ENCODE measurements around the gene IPO7.

The IPO7 gene

DNA sequence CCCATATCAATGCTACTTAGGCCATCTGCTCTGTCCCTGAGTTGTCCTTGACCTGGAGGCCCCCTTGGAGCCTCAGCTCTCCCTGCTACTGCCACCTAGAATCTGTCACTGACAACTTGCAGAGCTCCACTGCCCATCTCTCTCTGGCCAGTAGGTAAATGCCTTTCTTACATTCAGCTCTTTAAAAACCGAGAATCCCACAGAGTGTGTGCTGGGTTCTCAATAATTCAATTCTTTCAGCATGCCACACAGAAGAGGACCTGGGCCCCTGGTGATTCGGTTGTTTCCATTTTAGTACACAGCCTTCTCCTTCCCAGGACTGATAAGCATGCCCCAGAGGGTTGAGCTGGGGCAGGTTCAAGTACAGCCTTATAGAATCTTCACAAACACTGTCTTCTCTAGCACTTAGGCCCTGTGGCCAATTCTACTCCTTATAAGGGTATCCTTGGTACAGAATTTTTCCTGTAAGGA lies 22.0 kb upstream of the IPO7 start:
- DNase-seq (ENCODE audit: extremely low read depth, low read depth): no peak
- TF ChIP-seq, protein P1, sequence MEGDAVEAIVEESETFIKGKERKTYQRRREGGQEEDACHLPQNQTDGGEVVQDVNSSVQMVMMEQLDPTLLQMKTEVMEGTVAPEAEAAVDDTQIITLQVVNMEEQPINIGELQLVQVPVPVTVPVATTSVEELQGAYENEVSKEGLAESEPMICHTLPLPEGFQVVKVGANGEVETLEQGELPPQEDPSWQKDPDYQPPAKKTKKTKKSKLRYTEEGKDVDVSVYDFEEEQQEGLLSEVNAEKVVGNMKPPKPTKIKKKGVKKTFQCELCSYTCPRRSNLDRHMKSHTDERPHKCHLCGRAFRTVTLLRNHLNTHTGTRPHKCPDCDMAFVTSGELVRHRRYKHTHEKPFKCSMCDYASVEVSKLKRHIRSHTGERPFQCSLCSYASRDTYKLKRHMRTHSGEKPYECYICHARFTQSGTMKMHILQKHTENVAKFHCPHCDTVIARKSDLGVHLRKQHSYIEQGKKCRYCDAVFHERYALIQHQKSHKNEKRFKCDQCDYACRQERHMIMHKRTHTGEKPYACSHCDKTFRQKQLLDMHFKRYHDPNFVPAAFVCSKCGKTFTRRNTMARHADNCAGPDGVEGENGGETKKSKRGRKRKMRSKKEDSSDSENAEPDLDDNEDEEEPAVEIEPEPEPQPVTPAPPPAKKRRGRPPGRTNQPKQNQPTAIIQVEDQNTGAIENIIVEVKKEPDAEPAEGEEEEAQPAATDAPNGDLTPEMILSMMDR (IDR thresholded peaks at IDR 0.05; ENCODE audit: low read depth, low read length): no peak

DNA sequence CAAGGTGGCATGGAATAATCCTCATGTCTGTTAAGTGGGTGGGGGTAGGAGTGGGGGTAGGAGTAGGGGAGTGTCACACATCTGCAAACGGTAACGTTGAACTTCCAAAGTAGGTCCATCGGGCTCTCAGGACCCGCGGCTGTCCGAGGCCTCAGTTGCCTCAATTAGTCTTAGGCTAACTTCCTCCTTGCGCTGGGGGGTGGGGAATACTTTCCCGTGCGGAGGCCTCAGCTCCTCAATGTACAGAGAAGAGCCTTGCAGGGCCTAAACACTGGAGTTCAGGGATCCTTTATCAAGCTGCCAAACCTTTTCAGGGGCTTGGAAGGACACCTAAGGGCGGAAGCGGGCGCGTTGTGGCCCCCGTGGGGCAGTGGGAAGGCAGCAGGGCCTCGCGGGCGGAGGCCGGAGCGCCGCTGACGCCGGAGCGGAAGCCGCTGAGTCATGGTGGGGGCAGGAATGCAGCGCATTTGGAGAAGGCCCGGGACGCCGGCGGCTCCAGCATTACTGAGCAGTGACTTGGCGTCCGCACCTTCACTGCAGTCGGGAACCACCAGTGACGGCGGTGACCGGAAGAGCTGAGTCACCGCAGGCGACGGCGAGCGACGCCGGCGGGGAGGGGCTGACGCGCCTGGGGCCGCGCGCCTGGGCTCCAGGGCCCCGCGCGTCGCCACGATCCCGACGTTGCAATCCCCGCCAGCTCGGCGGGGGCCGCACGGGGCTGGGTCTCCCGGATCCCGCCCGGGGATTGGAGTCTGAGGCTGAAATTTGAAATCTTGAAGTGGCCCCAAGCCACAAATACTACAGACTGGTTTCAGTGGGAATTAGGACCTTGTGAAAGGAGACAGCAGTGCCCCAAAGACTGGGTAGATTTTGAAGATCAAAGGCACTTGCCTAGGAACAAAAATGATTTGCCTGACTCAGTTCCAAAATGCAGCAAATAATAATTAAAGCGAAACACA lies 20.2 kb upstream of the IPO7 start:
- TF ChIP-seq, protein P1 (IDR thresholded peaks at IDR 0.05; ENCODE audit: low read depth, low read length): no peak
- peak; percentile 91 for DNase-seq (ENCODE audit: extremely low read depth, low read depth)

DNA sequence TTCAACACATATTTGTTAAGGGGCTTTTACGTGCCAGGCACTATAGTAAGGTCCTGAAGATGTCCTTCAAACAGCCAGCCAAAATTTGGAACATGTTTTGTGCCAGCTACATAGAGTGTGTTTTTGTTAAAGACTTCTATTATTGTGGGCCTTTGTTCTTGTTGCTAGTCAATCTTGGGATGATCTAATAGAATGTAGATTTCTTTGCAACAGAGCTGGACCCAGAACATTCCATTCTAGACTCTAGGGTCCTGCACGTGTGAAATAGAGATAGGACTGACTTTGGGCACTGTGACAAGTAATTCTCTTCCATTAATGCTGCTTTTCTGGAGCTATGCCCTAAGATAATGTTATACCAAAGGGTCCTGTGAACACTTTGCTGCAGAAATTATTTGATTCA lies 16.9 kb upstream of the IPO7 start:
- no peak for DNase-seq (ENCODE audit: extremely low read depth, low read depth)
- TF ChIP-seq, protein P1 (IDR thresholded peaks at IDR 0.05; ENCODE audit: low read depth, low read length): no peak

DNA sequence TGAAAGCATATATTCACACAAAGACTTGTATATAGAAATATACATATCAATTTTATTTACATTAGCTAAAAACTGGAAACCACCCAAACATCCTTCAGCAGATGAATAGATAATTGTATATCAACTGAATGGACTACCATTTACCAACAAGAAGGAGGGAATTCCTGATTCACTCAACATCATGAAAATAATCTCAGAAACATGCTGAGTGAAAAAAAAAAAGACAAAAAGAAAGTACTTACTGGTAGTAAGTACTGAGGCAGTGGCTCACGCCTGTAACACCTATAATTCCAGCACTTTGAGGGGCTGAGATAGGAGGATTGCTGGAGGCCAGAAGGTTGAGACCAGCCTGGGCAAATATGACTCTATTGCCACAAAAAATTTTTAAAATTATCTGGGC lies 7.4 kb upstream of the IPO7 start:
- no peak for DNase-seq (ENCODE audit: extremely low read depth, low read depth)
- TF ChIP-seq, protein P1 (IDR thresholded peaks at IDR 0.05; ENCODE audit: low read depth, low read length): no peak

DNA sequence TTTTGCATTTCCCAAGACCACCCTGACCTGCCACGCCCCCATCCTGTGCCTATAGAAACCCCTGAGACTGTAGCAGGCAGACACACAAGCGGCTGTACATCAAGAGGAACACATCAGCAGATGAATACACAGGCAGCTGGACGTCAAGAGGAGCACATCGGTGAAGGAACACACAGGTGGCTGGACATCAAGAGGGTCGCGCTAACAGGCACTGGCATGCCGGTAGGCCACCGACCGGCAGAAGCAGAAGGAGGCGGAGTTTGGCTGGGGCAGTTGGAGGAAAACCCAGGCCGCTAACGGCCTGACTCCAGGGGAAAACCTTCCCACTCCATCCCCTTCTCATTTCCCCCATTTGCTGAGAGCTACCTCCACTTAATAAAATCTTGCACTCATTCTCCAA lies 5.4 kb upstream of the IPO7 start:
- TF ChIP-seq, protein P1 (IDR thresholded peaks at IDR 0.05; ENCODE audit: low read depth, low read length): no peak
- DNase-seq (ENCODE audit: extremely low read depth, low read depth): no peak

DNA sequence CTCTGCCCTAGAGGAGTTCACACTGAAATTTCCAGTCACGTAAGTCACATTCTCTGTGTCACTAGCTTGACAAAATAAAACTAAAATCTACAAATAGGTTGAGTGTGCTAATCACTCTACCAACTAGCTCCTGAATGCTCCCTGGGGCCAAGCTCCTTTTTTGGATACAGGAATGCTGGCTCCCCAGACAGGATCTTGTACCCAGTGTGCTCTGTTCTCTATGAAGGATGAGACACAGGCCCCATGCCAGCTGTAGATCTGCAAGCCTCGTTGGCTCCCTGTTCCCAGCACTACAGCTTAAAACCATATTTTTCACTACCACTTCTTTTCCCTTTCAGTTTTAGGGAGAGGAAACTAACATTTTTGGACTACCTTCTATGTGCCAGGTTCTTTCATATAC lies 3.7 kb upstream of the IPO7 start:
- DNase-seq (ENCODE audit: extremely low read depth, low read depth): no peak

More for the DNA sequence above, 3.7 kb upstream of the IPO7 start:
- TF ChIP-seq, protein P1 (IDR thresholded peaks at IDR 0.05; ENCODE audit: low read depth, low read length): no peak
